GM21528 (cell line): ENCODE results near the gene NBEA.

Experiments
- ATAC-seq: cut with Tn5 transposase; IDR thresholded peaks from one replicate; pipeline ENCODE4 v1.9.1; 2021; ENCODE audit warnings: mild to moderate bottlenecking, moderate library complexity; ENCODE audit not compliant: unreplicated experiment, low FRiP score

The NBEA gene

DNA sequence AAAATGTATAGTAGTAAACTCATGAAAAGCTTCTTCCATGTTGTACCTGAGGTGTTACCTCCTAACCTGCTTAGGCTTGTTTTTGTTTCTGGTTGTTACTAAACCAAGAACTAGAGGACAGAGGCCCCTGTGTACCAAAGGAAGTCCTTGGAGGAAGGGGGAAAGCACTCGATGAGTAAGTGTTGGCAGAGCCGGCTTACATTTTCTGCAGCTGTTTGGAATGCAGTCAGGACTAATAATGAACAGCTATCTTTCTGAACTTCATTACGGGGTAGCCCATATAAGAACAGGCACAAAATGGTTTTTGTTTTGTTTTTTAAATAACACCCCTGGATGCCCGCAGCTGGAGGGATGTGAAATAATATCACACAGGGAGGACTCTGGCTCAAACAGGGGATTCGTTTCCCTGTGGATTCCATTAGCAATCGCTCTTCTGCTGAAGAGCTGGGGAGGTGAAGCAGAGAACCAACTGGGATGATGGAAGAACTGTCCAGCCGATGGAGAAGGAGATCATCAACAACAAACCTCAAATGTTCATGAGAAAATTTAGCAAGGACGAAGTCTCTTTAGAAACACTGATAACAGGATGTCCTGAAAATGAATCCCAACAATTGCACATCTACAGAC, 748.6 kb downstream of the NBEA start:
- ATAC-seq: no peak

- no peak for ATAC-seq
Observed at GRCh38 chr13:35693134-35693784, 751.2 kb downstream of the NBEA start.

- no peak for ATAC-seq
Observed at GRCh38 chr13:35694031-35694430, 752.0 kb downstream of the NBEA start.

DNA sequence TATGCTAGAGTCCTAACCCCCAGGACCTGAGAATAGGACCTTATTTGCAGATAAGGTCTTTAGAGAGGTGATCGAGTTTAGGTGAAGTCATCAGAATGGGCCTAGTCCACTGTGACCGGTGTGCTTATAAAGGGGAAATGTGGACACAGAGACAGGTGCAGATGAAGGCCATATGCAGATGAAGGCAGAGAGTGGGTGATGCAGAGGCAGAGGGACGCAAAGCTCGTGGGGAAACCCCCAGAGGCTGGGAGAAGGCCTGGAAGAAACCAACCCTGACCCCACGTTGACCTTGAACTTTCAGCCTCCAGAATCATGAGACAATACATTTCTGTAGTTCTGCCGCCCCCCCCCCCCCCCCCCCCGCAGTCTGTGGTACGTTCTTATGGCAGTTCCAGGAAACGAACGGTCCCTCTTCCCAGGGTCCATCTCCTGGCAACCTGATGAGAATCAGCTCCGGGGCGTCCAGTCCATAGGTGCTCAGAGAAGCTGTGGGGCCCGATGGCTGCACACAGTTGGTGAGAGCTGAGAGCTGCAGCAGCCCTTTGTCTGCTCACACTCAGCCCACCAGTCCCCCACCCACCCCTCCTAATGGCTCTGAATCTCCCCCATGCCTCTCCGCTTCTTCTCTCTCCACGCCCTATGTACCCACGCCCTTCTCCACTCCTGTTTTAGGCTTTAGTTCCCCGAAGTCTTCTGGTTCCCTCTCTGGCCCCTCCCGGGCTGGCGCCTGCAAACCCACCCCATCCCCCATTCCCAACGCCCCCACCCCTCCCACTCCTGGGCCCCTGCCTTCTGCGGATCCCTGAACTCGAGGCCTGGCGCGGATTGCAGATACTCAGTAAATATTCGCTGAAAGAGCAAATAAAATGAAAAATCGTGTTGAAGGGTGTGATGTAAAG, 752.7 kb downstream of the NBEA start:
- no peak for ATAC-seq

DNA sequence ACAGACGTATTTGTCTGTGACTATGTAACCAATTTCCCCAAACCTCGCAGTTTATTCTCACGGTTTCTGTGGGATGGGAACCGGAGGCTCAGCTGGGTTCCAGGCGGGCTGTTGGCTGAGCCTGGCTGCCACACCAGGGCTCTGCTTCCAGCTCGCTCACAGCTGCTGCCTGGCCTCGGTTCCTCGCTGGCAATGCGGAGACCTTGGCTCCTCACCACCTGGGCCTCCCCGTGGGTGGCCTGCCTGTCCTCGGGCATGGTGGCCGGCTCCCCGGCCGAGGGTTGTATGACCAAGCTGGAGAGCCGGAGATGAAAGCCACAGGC, 753.3 kb downstream of the NBEA start:
- no peak for ATAC-seq

GRCh38 chr13:35697186-35697730, 755.2 kb downstream of the NBEA start:
- ATAC-seq: no peak

GRCh38 chr13:35698911-35699576, 757.0 kb downstream of the NBEA start:
- no peak for ATAC-seq

- no peak for ATAC-seq
Observed at GRCh38 chr13:35699825-35700510, 757.9 kb downstream of the NBEA start.

- ATAC-seq: no peak
Observed at GRCh38 chr13:35700671-35701070, 758.6 kb downstream of the NBEA start.

- ATAC-seq: no peak
Observed at GRCh38 chr13:35702316-35702715, 760.2 kb downstream of the NBEA start.

DNA sequence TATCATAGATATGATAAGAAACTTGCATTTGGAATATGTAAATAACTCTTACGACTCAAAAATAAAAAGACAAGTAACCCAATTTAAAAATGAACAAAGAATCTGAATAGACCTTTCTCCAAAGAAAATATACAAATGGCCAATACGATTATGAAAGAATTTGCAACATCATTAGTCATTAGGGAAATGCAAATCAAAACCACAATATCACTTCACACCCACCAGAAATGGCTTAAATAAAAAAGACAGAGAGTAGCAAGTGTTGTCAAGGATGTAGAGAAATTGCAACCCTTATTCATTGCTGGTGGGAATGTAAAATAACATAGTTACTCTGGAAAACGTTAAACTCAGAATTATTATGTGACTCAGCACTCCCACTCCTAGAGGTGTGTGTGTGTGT, 761.0 kb downstream of the NBEA start:
- ATAC-seq: no peak

DNA sequence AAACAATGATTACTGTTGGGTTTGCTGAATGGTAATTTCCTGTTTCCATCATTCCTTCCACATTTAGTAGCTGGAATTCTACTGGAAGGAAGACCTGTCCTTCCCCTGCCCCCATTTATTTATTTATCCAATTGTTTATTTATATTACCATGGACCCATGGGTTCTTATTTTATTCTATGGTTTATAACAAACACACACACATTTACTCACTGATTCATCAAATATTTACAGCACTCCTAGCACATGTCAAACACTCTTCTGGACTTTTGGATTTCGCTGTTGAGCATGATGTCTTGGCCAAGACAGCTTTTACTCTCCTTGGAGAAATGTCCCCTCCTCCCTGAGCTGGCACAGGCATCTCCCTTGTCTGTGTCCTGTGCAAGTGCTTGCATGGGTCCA, 762.3 kb downstream of the NBEA start:
- ATAC-seq: no peak

- no peak for ATAC-seq
Observed at GRCh38 chr13:35706281-35706680, 764.2 kb downstream of the NBEA start.

- no peak for ATAC-seq
Observed at GRCh38 chr13:35706721-35707120, 764.7 kb downstream of the NBEA start.

DNA sequence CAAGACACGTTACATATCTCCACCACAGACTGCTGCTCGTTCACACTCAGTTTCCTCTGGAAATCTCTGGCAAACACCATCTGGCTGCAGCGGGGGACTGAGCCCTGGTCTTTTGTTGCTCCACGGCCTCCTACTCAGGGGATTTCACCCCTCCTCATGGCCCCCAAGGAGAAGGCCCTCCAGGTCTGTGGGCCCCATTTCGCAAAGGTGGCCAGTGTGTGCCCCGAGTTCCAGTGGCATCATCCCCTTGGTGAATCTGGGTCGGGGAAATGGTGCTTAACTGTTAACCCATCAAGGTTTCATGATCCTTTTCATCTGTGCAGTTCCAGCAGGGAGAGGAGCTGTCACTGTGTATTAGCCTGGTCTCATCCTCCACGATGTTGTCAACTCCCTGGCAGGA, 769.8 kb downstream of the NBEA start:
- no peak for ATAC-seq

DNA sequence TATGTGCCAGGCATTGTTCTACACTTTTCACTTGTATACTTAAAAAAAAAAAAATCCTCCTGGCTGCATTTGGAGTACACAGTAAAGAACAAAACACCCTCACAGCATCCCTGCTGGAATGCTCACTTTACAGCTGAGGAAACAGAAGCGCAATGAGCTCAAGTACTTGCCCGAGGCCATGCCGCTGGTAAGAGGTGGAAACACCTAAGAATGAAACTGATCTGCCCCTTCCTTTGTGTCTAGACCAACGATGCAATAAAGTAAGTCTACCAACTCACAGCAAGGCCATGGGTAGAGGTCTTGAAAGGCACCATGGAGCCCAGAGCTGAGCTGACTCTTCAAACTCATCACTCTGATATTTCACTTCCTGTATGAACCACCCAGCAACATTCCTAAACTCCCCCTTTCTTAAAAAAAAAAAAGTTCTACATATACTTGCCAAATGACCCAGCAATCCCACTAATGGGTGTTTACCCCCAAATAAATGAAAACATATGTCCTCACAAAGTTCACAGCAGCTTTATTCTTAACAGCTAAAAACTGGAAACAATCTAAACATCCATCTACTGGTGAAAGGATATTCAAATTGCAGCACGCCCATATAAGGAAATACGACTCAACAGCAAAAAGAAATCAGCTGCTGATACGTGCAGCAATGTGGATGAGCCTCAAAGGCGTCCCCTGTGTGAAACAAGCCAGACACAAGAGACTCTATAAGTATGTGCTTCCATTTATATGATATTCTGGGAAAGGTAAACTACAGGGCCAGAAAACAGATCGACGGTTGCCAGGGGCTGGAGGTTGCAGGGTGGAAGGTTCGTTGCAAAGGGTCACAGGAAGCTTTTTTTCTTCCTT, 771.1 kb downstream of the NBEA start:
- no peak for ATAC-seq

- no peak for ATAC-seq
Observed at GRCh38 chr13:35714121-35714520, 772.1 kb downstream of the NBEA start.

DNA sequence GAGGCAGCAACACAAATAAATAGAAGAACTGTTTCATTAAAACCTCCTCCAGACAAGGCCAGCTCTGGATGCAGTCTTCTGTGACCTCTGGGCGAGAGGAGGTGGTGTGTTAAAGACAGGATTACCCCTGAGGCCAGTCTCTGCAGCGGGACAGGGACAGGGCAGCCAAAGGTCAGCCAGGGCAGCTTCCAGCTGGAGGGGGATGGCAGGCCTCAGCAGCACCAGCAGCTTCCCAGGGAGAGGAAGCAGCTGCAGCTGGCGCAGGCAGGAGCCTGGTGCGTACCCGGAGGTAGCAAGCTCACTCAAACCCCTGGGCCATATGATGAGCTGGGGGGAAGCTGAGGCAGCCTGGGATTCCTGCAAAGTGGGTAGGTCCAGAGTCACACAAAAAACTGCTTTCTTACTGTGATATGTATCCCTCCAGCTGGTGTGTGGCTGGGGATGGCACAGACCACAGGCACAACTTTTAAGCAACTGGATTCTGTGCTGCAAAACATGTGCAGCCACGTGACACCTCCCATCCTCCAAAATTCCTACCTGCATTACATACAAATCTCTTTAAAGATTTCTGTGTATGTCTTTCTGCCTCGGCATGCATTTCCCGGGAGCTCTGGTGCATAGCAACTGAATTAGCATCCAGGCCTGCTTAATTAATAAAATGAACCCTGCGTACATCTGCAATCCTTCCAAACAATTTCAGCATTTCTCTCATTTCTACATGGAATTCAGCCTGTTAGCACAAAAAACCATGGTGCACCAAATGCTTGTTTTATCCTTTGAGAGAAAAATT, 772.7 kb downstream of the NBEA start:
- ATAC-seq: no peak

- ATAC-seq: no peak
Observed at GRCh38 chr13:35716186-35716585, 774.1 kb downstream of the NBEA start.
